ENCODE data around the gene TFAP2E.

DNA sequence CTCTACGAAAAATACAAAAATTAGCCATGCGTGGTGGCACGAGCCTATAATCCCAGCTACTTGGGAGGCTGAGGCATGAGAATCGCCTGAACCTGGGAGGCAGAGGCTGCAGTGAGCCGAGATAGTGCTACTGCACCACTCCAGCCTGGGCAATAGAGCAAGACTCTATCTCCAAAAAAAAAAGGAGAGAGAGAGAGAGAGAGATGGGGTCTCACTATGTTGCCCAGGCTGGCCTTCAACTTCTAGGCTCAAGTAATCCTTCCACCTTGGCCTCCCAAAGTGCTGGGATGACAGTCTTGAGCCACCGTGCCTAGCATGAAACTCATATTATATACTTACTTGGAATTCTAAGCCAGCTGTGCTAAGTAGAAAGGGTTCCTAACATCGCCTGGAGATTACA, 38.5 kb downstream of the TFAP2E start:
- TF ChIP-seq, protein P1, sequence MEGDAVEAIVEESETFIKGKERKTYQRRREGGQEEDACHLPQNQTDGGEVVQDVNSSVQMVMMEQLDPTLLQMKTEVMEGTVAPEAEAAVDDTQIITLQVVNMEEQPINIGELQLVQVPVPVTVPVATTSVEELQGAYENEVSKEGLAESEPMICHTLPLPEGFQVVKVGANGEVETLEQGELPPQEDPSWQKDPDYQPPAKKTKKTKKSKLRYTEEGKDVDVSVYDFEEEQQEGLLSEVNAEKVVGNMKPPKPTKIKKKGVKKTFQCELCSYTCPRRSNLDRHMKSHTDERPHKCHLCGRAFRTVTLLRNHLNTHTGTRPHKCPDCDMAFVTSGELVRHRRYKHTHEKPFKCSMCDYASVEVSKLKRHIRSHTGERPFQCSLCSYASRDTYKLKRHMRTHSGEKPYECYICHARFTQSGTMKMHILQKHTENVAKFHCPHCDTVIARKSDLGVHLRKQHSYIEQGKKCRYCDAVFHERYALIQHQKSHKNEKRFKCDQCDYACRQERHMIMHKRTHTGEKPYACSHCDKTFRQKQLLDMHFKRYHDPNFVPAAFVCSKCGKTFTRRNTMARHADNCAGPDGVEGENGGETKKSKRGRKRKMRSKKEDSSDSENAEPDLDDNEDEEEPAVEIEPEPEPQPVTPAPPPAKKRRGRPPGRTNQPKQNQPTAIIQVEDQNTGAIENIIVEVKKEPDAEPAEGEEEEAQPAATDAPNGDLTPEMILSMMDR (IDR thresholded peaks at IDR 0.05) = no peak
- TF ChIP-seq SIN3A (IDR thresholded peaks at IDR 0.05; ENCODE audit: borderline replicate concordance, insufficient read depth, low read depth, low read length) = no peak
